NCI-H446 (cell line): ENCODE data around the gene MCOLN3.
"Not testable (repeated sequence)": the region's sequence is repeated elsewhere in the genome, so short reads cannot be mapped to it uniquely, and the experiment has no call there.

ENCODE experiments used
- DNase-seq, 2 experiments: peaks; one replicate each; lab custom pipeline; 2025; lab: John Stamatoyannopoulos, UW

Gene MCOLN3

GRCh38 chr1:84991097-84991920 is 57.0 kb downstream of the MCOLN3 start:
- no peak for DNase-seq

DNA sequence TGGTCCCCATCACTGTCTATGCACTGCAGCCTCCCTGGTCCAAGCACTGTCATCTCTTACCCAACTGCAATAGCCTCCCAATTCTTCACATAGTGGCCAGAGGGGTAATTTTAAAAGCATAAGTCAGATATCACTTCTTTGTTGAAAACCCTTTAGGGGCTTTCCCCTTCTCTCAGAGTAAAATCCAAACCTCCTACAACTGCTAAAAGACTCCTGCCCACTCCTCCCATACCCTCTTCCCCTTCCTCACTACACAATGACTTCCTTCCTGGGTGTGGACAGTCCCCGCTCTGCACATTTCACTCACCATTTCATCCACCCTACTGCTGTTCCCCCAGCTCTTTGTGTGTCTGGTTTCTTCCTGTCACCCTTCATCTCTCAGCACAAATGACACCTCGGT is 59.7 kb downstream of the MCOLN3 start:
- no peak for DNase-seq

DNA sequence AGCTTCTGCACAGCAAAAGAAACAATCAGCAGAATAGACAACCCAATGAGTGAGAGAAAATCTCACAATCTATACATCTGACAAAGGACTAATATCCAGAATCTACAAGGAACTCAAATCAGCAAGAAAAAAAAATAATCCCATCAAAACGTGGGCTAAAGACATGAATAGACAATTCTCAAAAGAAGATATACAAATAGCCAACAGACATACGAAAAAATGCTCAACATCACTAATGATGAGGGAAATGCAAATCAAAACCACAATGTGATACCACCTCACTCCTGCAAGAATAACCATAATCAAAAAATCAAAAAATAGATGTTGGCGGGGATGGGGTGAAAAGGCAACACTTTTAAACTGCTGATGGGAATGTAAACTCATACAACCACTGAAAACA is 61.7 kb downstream of the MCOLN3 start:
- DNase-seq, result not testable (repeated sequence)

- DNase-seq, result no peak
Measured at GRCh38 chr1:84985365-84985764, 62.9 kb downstream of the MCOLN3 start.

GRCh38 chr1:84982395-84982794 is 65.9 kb downstream of the MCOLN3 start:
- DNase-seq, result no peak

DNA sequence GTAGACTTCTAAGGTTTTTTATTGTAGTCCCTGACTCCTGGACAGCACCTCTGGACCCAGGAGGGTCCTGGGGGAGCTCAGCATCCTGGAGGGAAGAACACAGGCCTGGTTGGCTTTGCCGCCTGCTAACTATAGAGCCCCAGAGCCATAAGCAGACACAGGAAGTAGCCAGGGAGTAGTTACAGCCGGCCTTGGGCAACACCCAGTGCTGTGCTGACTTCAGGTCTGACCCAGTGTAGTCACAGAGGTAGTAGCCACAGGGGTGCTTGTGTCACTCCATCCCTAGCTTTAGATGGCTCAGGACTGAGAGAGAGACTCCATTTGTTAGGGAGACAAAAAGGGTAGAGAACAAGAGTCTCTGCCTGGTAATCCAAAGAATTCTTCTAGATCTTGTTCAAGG is 73.3 kb downstream of the MCOLN3 start:
- DNase-seq, result no peak

DNA sequence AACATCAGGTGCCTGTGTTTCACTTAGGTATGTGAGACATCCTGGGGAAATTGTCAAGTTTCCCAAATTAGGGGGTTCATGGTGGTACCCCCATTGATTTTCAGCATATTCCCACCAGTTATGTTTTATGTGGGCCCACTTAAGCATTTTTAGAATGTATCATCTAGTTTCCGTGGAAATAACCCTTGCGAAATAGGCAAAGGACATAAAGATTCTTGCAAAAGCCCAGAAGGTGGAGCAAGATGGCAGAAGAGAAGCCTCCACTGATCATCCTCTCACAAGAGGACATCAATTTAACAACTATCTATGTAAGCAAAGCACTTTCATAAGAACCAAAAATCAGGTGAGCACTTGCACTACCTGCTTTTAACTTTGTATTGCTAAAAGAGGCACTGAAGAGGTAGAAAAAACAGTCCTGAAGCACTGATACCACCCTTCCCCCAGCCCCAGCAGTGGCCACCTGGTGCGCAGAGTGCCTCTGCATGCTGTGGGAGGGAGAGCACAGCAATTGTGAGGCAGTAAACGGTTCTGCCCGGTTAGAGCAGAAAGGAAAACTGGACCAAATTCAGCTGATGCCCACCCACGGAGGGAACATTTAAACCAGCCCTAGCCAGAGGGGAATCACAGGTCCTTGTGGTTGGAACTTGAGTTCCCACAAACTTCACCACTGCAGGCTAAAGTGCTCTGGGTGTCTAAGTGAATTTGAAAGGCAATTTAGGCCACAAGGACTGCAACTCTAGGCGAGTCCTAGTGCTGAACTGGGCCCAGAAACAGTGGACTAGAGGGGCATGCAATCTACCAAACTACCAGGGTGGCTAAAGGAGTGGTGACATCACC is 74.6 kb downstream of the MCOLN3 start:
- no peak for DNase-seq

GRCh38 chr1:84972377-84972987 is 75.8 kb downstream of the MCOLN3 start:
- no peak for DNase-seq

- DNase-seq, result no peak
Measured at GRCh38 chr1:84971957-84972356, 76.3 kb downstream of the MCOLN3 start.

DNA sequence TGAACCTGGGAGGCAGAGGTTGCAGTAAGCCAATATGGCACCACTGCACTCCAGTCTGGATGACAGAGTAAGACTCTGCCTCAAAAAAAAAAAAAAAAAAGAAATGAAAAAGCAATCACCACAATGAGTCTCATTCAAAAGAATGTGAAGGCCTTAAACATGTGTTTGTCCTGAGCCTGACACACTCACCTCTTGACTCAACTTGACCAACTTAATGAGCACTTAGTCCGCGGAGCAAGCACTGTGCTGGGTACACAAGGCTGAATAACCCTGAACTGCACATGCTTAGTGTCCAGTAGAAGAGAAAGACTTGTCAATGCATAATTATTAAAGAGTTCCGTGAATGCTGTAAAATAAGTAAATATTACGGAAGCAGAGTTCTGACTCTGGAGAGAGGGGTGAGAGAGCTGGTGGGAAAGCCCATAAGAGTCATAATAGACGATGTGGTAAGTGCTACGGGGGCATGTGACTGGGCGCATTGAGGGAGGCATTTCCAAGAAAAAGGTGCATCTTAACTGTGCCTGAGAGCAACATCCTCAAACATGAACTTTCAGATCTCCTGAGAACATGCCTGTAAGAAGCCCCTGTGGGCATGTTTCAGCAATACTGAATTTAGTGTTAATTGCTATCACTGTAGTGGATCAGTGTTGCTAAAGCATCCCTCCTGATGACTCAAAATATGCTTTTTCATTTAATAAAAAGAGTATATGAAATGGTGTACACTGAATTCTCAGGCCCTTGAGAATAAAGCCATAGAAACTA is 78.6 kb downstream of the MCOLN3 start:
- DNase-seq, result no peak

GRCh38 chr1:84968865-84969264 is 79.4 kb downstream of the MCOLN3 start:
- DNase-seq, result no peak

DNA sequence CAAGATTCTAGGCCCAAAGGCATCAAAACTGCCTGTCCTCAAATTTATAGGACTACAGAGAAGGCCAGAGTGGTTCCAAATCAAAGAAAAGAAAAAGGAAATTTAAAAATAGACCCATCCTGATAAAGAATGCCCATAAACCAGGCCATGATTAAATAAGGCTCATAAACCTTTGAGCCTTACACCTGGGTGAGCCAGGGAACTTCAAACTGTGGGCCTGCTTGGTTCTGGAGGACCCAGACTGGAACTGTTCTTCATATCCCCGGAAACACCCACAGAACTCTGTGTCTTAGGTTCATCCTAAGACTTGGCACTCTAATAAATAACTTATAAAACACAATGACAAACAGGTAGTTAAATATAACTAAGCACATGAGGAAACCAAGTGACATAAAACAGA is 80.2 kb downstream of the MCOLN3 start:
- no peak for DNase-seq
